HEK293T (cell line): ENCODE results near the gene KCNJ5.

Experiments used
- ARNT ChIP-seq: fragments of 450-650 bp; IDR thresholded peaks from 2 replicates; pipeline ENCODE4 v1.6.1; 2017; ENCODE audit warnings: mild to moderate bottlenecking
- BHLHE40 ChIP-seq: fragments of 450-650 bp; IDR thresholded peaks from 2 replicates; pipeline ENCODE4 v1.6.1; 2016; ENCODE audit warnings: mild to moderate bottlenecking, moderate library complexity, borderline replicate concordance
- CTBP1 ChIP-seq: fragments of 450-650 bp; IDR thresholded peaks from 2 replicates; pipeline ENCODE4 v1.6.1; 2016; ENCODE audit warnings: borderline replicate concordance
- FOXA1 ChIP-seq: fragments of 450-650 bp; IDR thresholded peaks from 2 replicates; pipeline ENCODE4 v1.6.1; 2016; ENCODE audit warnings: mild to moderate bottlenecking
- FOXK2 ChIP-seq: fragments of 450-650 bp; IDR thresholded peaks from 2 replicates; pipeline ENCODE4 v1.6.1; 2016; ENCODE audit warnings: mild to moderate bottlenecking
- HDGF ChIP-seq: fragments of 450-650 bp; IDR thresholded peaks from 2 replicates; pipeline ENCODE4 v1.6.1; 2017; ENCODE audit warnings: antibody characterized with exemption, borderline replicate concordance
- L3MBTL2 ChIP-seq: fragments of 450-650 bp; conservative IDR thresholded peaks from 2 replicates; pipeline ENCODE4 v1.6.1; 2016; ENCODE audit warnings: mild to moderate bottlenecking
- NFRKB ChIP-seq: fragments of 450-650 bp; IDR thresholded peaks from 2 replicates; pipeline ENCODE4 v1.6.1; 2016; ENCODE audit warnings: mild to moderate bottlenecking, moderate library complexity
- SP1 ChIP-seq: fragments of 450-650 bp; IDR thresholded peaks from 2 replicates; pipeline ENCODE4 v1.6.1; 2017
- SUZ12 ChIP-seq: fragments of 450-650 bp; IDR thresholded peaks from 2 replicates; pipeline ENCODE4 v1.6.1; 2016; ENCODE audit warnings: mild to moderate bottlenecking
- TARDBP ChIP-seq: fragments of 450-650 bp; IDR thresholded peaks from 2 replicates; pipeline ENCODE4 v1.6.1; 2016

DNA sequence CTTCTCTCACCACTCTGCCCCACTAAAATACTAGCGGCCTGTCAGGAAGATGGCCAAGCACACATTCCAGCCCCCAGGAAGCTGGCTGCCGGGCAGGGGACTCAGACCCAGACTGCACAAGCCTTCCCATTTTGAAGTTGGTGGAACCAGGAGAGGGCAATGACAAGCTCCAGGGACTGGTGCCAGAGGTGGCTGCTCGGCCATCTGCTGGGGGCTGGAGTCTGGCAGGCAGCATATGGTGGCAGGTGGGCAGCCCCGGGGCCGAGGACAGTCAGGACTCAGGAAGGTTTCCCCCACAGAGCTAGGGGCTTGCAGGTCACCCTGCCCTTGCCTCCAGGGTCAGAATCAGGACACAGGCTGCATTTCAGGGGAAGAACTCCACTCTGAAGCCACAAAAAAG, 22.6 kb downstream of the KCNJ5 start:
- no peak for TF ChIP-seq FOXK2
- no peak for TF ChIP-seq ARNT
- no peak for TF ChIP-seq CTBP1
- TF ChIP-seq SUZ12: no peak
- no peak for TF ChIP-seq FOXA1
- no peak for TF ChIP-seq SP1
- no peak for TF ChIP-seq TARDBP
- no peak for TF ChIP-seq NFRKB
- TF ChIP-seq L3MBTL2: no peak
- TF ChIP-seq BHLHE40: no peak
- TF ChIP-seq HDGF: no peak
